Neuronal stem cell (in vitro differentiated cells): Measurements from ENCODE around the gene DESI1.

Experiments
- DNase-seq: peaks from one replicate; pipeline ENCODE4 v3.0.0-alpha.2; 2013; ENCODE audit warnings: low spot score
- H2AFZ ChIP-seq: one replicate; pipeline ENCODE4 v1.6.1; 2013; ENCODE audit warnings: mild to moderate bottlenecking, low read length, inconsistent platforms
- H2AK5ac ChIP-seq: 2 replicates; pipeline ENCODE4 v1.6.1; 2013; ENCODE audit warnings: low read depth, mild to moderate bottlenecking, inconsistent platforms, low read length, moderate library complexity, mixed read lengths
- H2BK120ac ChIP-seq: 2 replicates; pipeline ENCODE4 v1.6.1; 2013; ENCODE audit warnings: low read depth, mild to moderate bottlenecking, inconsistent platforms, low read length, moderate library complexity, mixed read lengths
- H2BK12ac ChIP-seq: one replicate; pipeline ENCODE4 v1.6.1; 2013; ENCODE audit warnings: low read length, inconsistent platforms
- H2BK15ac ChIP-seq: 2 replicates; pipeline ENCODE4 v1.6.1; 2013; ENCODE audit warnings: mild to moderate bottlenecking, low read length, inconsistent platforms, mixed read lengths
- H2BK5ac ChIP-seq: one replicate; pipeline ENCODE4 v1.6.1; 2013; ENCODE audit warnings: inconsistent platforms, mild to moderate bottlenecking, low read length, moderate library complexity
- H3K14ac ChIP-seq: one replicate; pipeline ENCODE4 v1.6.1; 2013; ENCODE audit warnings: low read length, inconsistent platforms
- H3K18ac ChIP-seq: 2 replicates; pipeline ENCODE4 v1.6.1; 2013; ENCODE audit warnings: low read length, inconsistent platforms
- H3K23ac ChIP-seq: 2 replicates; pipeline ENCODE4 v1.6.1; 2013; ENCODE audit warnings: low read depth, mild to moderate bottlenecking, mixed read lengths, low read length, inconsistent platforms; ENCODE audit not compliant: poor library complexity
- H3K27ac ChIP-seq: replicated peaks from 3 replicates; pipeline ENCODE4 v1.5.1; 2013; ENCODE audit warnings: low read length, inconsistent platforms
- H3K27me3 ChIP-seq, 3 experiments: 2 replicates each; pipeline ENCODE4 v1.6.1; 2013; ENCODE audit warnings: low read length in 3 of 3, mild to moderate bottlenecking in 2 of 3, inconsistent platforms in 1 of 3, low read depth in 1 of 3, mixed read lengths in 1 of 3, moderate library complexity in 1 of 3; ENCODE audit not compliant: control insufficient read depth in 3 of 3, insufficient read depth in 3 of 3
- H3K36me3 ChIP-seq, 2 donors: replicated peaks in 1 of 2; 2 replicates each; pipeline ENCODE4 v1.6.1; 2013; ENCODE audit warnings: low read length in 2 of 2; ENCODE audit not compliant: control insufficient read depth in 2 of 2, insufficient read depth in 2 of 2
- H3K4ac ChIP-seq: 2 replicates; pipeline ENCODE4 v1.6.1; 2013; ENCODE audit warnings: inconsistent platforms, mild to moderate bottlenecking, low read length, moderate library complexity
- H3K4me1 ChIP-seq, 2 donors: 1 replicate in 1 of 2; 2 replicates in 1 of 2; pipeline ENCODE4 v1.6.1; 2013; ENCODE audit warnings: low read length in 2 of 2, low read depth in 1 of 2; ENCODE audit not compliant: control insufficient read depth in 2 of 2, insufficient read depth in 1 of 2
- H3K4me2 ChIP-seq: one replicate; pipeline ENCODE4 v1.6.1; 2013; ENCODE audit warnings: mild to moderate bottlenecking, low read length, inconsistent platforms; ENCODE audit not compliant: insufficient read depth, poor library complexity, severe bottlenecking
- H3K4me3 ChIP-seq, 2 donors: 2 replicates each; pipeline ENCODE4 v1.5.1; 2013; ENCODE audit warnings: low read length in 2 of 2, mild to moderate bottlenecking in 2 of 2, inconsistent platforms in 1 of 2, moderate library complexity in 1 of 2
- H3K79me1 ChIP-seq: one replicate; pipeline ENCODE4 v1.6.1; 2013; ENCODE audit warnings: low read depth, mild to moderate bottlenecking, inconsistent platforms, low read length, moderate library complexity
- H3K9ac ChIP-seq: one replicate; pipeline ENCODE4 v1.6.1; 2013; ENCODE audit warnings: mild to moderate bottlenecking, low read depth, low read length, inconsistent platforms; ENCODE audit not compliant: poor library complexity
- H3K9me3 ChIP-seq, 2 donors: replicated peaks in 1 of 2; 2 replicates each; pipeline versions ENCODE3 to v1.6.1; 2013; ENCODE audit warnings: low read length in 2 of 2, mild to moderate bottlenecking in 2 of 2, inconsistent platforms in 1 of 2, low read depth in 1 of 2, mixed read lengths in 1 of 2, moderate library complexity in 1 of 2; ENCODE audit not compliant: control insufficient read depth in 2 of 2, insufficient read depth in 1 of 2
- H4K8ac ChIP-seq: one replicate; pipeline ENCODE4 v1.6.1; 2013; ENCODE audit warnings: low read depth, mild to moderate bottlenecking, inconsistent platforms, low read length, moderate library complexity
- H4K91ac ChIP-seq: one replicate; pipeline ENCODE4 v1.6.1; 2013; ENCODE audit warnings: low read length, low read depth, mild to moderate bottlenecking, inconsistent platforms; ENCODE audit not compliant: poor library complexity
- WGBS, 2 donors: extraction: QIAGEN DNeasy Blood & Tissue Kit; methylation state at CpG; one replicate each; pipeline ENCODE4 v1.1.7; 2013; ENCODE audit warnings: missing lambda C conversion rate in 2 of 2, mixed read lengths in 1 of 2; ENCODE audit not compliant: insufficient read length in 2 of 2, insufficient replicate concordance in 1 of 2; ENCODE audit errors: extremely low coverage in 2 of 2; 5-methylcytosine and 5-hydroxymethylcytosine counted together

DESI1 gene

DNA sequence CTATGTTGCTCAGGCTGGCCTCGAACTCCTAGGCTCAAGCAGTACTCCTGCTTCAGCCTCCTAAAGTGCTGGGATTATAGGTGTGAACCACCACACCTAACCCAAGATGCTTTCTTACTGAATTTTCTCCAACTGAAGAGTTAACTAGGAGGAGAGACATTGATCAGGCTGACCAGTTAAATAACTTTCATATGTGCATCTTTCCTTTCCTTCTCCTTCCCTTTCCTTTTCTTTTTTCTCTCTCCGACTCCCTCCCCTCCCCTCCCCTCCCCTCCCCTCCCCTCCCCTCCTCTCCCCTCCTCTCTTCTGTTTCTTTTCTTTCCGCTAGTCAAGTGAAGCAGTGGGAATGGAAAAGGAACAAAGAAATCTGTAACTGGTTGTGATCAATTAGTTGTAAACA lies 26.9 kb upstream of the DESI1 start:
- Histone ChIP-seq H3K4me1 (no peaks in the 10 kb centered on the region), H2BK12ac (no peak overlapping the region)

DNA sequence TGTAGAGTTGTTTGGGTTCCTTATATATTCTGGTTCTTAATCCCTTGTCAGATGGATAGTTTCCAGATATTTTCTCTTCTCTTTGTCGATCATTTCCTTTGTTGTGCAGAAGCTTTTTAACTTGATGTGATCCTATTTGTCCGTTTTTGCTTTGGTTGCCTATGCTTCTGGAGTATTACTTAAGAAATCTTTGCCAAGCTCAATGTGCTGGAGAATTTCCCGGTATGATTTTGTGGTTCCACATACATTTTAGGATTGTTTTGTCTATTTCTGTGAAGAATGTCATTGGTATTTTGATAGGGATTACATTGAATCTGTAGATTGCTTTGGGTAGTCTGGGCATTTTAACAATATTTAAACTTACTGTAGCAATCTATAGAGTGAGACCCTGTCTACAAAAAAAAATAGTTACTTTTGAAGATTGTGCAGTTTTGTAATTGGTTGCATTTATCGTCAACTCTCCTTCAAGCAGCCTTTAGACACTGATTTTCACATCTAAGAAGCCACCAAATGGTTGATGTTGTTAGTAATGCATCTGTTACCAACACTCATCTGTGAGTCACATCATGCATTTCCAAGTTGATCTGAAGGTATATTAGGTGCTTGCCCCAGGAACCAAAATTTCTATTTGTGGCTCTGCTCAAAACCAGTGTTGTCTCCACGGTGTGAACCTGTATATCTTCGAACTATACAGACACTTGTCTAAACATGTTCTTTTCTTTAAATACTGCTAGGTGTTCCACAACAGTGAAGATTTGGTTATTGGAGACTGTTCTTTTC lies 21.7 kb upstream of the DESI1 start:
- Histone ChIP-seq H3K4ac (no peak overlapping the region), H3K36me3 (peaks cover 40 to 93% of the 10 kb centered on the region in 2 donors), H4K8ac (no peak overlapping the region), H2BK5ac (no peak overlapping the region), H2AFZ (no peak overlapping the region), H3K79me1 (peaks cover 4% of the 10 kb centered on the region), H3K9ac (no peak overlapping the region), H2BK15ac (no peak overlapping the region), H2BK12ac (no peak overlapping the region), H3K27ac (no peak overlapping the region), H3K14ac (no peak overlapping the region), H3K9me3 (no peaks in the 10 kb centered on the region), H3K23ac (no peak overlapping the region), H3K18ac (no peak overlapping the region), H3K4me1 (no peaks in the 10 kb centered on the region), H2AK5ac (no peak overlapping the region), H3K4me3 (no peak overlapping the region), H3K4me2 (no peak overlapping the region), H3K27me3 (no peaks in the 10 kb centered on the region), H4K91ac (no peak overlapping the region), H2BK120ac (no peak overlapping the region)
- DNase-seq = no peak
- no CpG with 5 or more reads among the region's 6 CpGs for WGBS, 2 donors

More for the DNA sequence above, 26.9 kb upstream of the DESI1 start:
- Histone ChIP-seq H3K4me2 (no peak overlapping the region), H2AFZ (no peak overlapping the region), H2AK5ac (no peak overlapping the region), H4K91ac (no peak overlapping the region), H2BK120ac (no peak overlapping the region), H3K27me3 (no peaks in the 10 kb centered on the region), H3K4ac (no peak overlapping the region), H3K9ac (no peak overlapping the region), H3K27ac (no peak overlapping the region), H3K23ac (no peak overlapping the region), H3K36me3 (peaks cover 42 to 95% of the 10 kb centered on the region in 2 donors), H4K8ac (no peak overlapping the region), H2BK5ac (no peak overlapping the region), H3K14ac (no peak overlapping the region), H2BK15ac (no peak overlapping the region), H3K79me1 (peaks cover 5% of the 10 kb centered on the region), H3K18ac (no peak overlapping the region), H3K4me3 (no peak overlapping the region), H3K9me3 (no peaks in the 10 kb centered on the region)
- DNase-seq = no peak
- WGBS, 2 donors = no CpG with 5 or more reads among the region's 3 CpGs

GRCh38 chr22:41641854-41642253 lies 21.0 kb upstream of the DESI1 start:
- H4K91ac ChIP-seq = no peak overlapping the region
- H3K27ac ChIP-seq = no peak overlapping the region
- H3K4ac ChIP-seq = no peak overlapping the region
- H3K79me1 ChIP-seq = peaks cover 4% of the 10 kb centered on the region
- no peak overlapping the region for H3K4me3 ChIP-seq
- no peak overlapping the region for H2AK5ac ChIP-seq
- no peaks in the 10 kb centered on the region for H3K27me3 ChIP-seq
- DNase-seq = no peak
- H3K18ac ChIP-seq = no peak overlapping the region
- no peaks in the 10 kb centered on the region for H3K9me3 ChIP-seq
- no CpG with 5 or more reads among the region's 7 CpGs for WGBS, 2 donors
- no peak overlapping the region for H3K14ac ChIP-seq
- H2BK15ac ChIP-seq = no peak overlapping the region
- no peaks in the 10 kb centered on the region for H3K4me1 ChIP-seq
- no peak overlapping the region for H3K9ac ChIP-seq
- H3K4me2 ChIP-seq = no peak overlapping the region
- H2AFZ ChIP-seq = no peak overlapping the region
- no peak overlapping the region for H2BK120ac ChIP-seq
- peaks cover 41 to 94% of the 10 kb centered on the region in 2 donors for H3K36me3 ChIP-seq
- H2BK12ac ChIP-seq = no peak overlapping the region
- H4K8ac ChIP-seq = no peak overlapping the region
- no peak overlapping the region for H2BK5ac ChIP-seq
- no peak overlapping the region for H3K23ac ChIP-seq

GRCh38 chr22:41638748-41639147 lies 17.9 kb upstream of the DESI1 start:
- no peak overlapping the region for H2BK15ac ChIP-seq
- no peak overlapping the region for H3K4me3 ChIP-seq
- no peak overlapping the region for H2BK120ac ChIP-seq
- no peak overlapping the region for H3K23ac ChIP-seq
- H3K27me3 ChIP-seq = no peaks in the 10 kb centered on the region
- H3K9me3 ChIP-seq = no peaks in the 10 kb centered on the region
- H3K9ac ChIP-seq = no peak overlapping the region
- DNase-seq = no peak
- no peak overlapping the region for H3K27ac ChIP-seq
- H3K14ac ChIP-seq = no peak overlapping the region
- no peak overlapping the region for H4K8ac ChIP-seq
- H2AFZ ChIP-seq = no peak overlapping the region
- no peak overlapping the region for H2AK5ac ChIP-seq
- H2BK5ac ChIP-seq = no peak overlapping the region
- peaks cover 50 to 95% of the 10 kb centered on the region in 2 donors for H3K36me3 ChIP-seq
- no peaks in the 10 kb centered on the region for H3K4me1 ChIP-seq
- H4K91ac ChIP-seq = no peak overlapping the region
- no CpG with 5 or more reads among the region's 5 CpGs for WGBS, 2 donors
- no peak overlapping the region for H3K4me2 ChIP-seq
- no peak overlapping the region for H2BK12ac ChIP-seq
- no peak overlapping the region for H3K18ac ChIP-seq
- no peak overlapping the region for H3K4ac ChIP-seq
- H3K79me1 ChIP-seq = peaks cover 5% of the 10 kb centered on the region
